Measurements from ENCODE around the gene TBC1D17.
"Not testable (repeated sequence)": the region's sequence is repeated elsewhere in the genome, so short reads cannot be mapped to it uniquely, and the experiment has no call there.

TBC1D17 gene

DNA sequence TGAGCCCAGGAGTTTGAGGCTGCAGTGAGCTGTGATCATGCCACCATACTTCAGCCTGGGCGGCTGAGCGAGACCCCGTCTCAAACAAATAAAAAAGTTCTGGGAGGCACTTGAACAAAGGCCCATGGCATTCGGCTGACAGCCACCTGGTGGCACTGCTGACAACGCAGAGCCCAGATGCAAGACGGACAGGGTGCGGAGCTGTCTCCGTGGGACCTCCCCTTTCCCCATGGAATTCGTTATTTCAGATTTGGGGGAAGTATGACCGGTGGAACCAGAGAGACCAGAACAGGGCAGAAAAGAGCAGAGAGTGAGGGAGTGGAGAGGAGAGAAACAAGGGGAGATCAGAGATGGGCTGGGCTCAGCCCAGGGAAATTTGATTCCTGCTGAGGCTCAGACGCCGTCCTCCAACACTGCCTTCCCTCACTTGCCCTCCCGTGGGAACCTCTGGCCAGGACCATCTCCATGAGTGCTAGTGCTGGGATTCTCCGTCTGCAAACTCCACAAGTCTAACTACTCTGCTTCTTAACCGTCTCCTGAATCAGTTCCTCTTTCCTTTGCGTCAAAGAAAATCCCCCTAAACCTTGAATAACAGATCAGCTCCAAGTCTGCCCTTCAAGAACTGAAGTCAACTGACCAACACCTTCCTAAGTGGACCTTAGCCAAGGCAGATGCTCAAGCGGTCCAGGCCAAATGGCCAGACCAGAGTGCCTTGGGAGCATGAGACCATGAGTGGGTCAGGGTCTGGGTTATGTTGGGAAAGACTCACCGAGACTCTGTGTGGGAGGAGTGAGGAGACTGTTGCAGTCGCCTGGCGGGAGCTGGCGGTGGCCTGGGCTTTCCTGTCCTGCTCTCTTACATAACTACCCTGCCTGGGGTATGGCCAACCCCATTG, 39.6 kb downstream of the TBC1D17 start:
- DNase-seq (ENCODE audit: low read depth in 2 of 3, low spot score in 1 of 3): no peak

DNA sequence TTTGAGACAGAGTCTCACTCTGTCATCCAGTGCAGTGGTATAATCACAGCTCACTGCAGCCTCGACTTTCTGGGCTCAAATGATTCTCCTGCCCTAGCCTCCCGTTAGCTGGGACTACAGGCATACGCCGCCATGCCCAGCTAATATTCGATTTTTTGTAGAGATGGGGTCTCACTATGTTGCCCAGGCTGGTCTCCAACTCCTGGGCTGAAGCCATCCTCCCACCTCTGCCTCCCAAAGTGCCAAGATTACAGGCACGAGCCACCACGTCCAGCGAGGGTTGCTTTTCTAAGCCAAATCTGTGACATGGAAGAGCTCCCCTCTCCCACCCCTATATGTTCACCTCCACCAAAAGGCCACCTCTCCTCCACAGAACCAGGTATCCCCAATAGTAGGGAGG, 40.6 kb downstream of the TBC1D17 start:
- DNase-seq (ENCODE audit: low read depth in 2 of 3, low spot score in 1 of 3): no peak

- DNase-seq (ENCODE audit: low read depth in 2 of 3, low spot score in 1 of 3): no peak
Measured at GRCh38 chr19:49920624-49921363, 43.3 kb downstream of the TBC1D17 start.

GRCh38 chr19:49921871-49922795, 44.6 kb downstream of the TBC1D17 start:
- DNase-seq (ENCODE audit: low read depth in 2 of 3, low spot score in 1 of 3): no peak

DNA sequence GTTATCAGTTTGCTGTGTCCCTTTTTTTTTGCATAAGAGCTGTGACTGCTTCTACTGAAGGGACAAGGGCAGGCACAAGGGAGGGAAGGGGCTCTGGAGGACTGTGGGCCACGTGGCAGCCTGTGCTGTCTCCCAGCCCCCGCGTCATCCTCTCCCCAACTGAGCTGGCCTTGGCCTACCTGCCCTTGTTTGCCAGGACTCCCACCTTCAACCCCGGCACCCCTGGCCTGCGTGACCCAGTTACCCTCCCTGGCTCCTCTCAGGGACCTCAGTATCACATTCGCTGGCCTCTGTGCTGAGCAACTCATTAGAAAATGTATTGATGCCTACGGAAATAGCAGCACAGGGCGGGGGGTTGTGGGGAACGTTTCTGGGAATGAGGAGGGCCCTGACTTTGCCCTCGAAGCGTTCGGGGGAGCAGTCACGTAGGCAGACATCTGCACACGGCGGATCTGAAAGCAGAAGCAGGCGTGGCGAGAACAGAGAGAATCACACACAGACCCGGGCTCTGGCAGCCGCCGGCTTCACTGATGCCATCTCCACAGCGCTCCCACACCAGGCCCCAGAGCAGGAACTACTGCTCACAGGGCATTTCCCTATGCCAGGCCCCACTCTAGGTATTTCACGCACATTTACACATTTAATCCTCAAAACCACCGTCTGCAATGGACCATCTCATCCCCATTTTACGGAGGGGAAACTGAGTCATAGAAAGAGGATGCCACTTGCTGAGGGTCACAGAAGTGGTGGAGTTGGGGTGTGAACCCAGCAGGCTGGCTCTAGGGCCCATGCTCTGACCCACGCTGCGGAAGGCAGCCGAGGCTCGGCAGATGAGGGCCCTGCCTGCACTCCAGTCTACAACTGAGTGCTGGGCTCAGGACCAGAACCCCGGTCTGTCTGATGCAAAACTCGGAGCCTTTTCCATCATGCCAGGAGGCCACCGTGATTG, 45.8 kb downstream of the TBC1D17 start:
- no peak for DNase-seq (ENCODE audit: low read depth in 2 of 3, low spot score in 1 of 3)

DNA sequence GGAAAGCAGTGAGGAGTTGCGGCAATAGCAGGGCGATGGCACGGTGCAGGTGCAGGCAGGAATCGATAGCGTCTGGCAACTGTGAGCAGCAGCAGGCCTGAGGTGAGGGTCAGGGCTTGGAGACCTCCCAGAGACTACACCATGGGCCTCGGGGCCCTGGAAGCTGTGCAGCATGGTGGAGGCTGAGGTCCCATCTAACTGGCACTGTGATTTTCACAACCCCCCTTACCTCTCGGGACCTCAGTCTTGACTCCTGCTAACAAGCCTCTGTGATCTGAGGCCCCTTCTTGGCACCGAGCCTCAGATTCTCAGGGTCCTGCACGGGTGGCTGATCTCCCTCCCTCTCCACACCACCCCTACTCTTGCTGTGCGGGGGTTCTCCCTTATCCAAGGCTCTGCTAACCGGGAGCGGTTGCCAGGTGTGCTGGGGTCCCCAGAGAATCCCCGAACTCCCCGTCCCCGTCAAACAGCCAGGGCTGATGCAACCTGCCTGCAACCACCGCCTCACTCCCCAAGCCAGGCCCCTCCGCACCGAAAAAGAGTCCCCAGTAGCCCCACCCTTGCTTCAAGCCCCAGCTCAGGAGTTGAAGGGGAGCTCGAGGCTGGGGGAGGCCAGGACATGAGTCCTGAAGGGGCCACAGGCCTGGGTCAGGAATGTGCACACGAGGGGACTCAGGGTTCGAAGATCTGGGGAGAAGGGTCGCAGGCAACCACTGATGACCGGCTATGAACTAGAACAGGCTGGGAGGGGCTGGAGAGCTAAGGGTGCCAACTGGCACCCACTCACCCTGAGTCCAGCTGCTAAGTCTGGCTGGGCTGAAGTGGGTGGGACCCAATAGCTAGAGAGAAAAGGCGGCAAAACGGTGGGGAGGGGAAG, 46.7 kb downstream of the TBC1D17 start:
- no peak for DNase-seq (ENCODE audit: low read depth in 2 of 3, low spot score in 1 of 3)

DNA sequence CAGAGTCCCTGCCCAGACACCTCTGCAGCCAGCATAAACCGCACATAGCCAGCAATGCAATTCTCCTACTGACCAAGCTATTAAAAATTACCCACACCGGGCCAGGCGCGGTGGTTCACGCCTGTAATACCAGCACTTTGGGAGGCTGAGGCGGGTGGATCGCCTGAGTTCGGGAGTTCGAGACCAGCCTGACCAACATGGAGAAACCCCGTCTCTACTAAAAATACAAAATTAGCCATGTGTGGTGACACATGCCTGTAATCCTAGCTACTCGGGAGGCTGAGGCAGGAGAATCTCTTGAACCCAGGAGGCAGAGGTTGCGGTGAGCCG, 47.3 kb downstream of the TBC1D17 start:
- DNase-seq (ENCODE audit: low read depth in 2 of 3, low spot score in 1 of 3): not testable (repeated sequence)

GRCh38 chr19:49925486-49925885, 48.0 kb downstream of the TBC1D17 start:
- DNase-seq (ENCODE audit: low read depth in 2 of 3, low spot score in 1 of 3): no peak

- no peak for DNase-seq (ENCODE audit: low read depth in 2 of 3, low spot score in 1 of 3)
Measured at GRCh38 chr19:49926515-49926914, 49.0 kb downstream of the TBC1D17 start.

- no peak for DNase-seq (ENCODE audit: low read depth in 2 of 3, low spot score in 1 of 3)
Measured at GRCh38 chr19:49927526-49928264, 50.2 kb downstream of the TBC1D17 start.

GRCh38 chr19:49929121-49929610, 51.7 kb downstream of the TBC1D17 start, which contains the start of the genes ATF5 and NUP62:
Gene ATF5 (plus strand): TSS chr19:49929205. CDS start chr19:49930851, 1,646 bp downstream.
Gene NUP62 (minus strand): TSS chr19:49929504. CDS start chr19:49909807, 19,697 bp downstream.
- peak; percentile 87 to 89 (median 88) for DNase-seq (ENCODE audit: low read depth in 2 of 3, low spot score in 1 of 3)

DNA sequence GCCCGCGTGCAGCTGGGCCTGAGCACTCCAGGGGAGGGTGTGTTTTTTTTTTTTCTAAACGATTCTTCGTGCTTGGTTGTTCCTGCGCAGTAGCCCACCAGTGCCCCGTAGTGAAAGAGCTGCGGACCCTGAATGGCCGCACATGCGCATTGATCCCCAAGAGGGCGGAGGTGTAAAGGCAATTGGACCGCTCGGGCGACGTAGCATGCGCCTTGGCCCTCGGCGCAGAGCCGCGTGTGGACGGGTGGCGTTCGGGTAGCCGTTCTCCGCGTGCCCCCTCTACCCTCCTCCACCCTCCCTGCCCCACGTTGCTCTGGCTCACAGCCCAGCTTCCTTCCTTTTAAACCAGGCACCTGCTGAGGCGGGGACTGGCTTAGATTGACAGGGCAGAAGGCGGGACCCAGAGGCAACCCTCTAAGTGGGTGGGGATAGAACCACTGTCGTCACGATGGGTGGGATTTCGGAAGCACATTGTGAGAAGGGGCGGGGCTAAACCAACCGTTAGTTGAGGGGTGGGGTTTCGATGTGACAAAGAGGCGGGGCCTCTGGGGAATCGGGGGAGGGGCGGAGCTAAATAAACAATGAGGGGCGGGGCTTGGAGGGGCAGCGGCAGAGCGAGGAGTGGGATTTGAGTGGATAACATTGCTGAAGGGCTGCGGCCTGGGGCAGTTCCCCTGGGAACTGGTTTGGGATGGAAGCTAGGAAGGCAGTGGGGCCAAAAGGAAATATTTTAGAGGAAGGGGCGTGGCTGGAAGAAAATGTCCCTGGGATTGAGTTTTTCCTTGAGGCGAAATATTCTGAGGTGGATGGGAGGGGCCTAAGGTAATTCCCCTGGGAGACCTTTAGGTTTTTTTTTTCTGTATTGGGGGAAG, 52.3 kb downstream of the TBC1D17 start:
- DNase-seq (ENCODE audit: low read depth in 2 of 3, low spot score in 1 of 3): peak; percentile 86 to 98 (median 94)

DNA sequence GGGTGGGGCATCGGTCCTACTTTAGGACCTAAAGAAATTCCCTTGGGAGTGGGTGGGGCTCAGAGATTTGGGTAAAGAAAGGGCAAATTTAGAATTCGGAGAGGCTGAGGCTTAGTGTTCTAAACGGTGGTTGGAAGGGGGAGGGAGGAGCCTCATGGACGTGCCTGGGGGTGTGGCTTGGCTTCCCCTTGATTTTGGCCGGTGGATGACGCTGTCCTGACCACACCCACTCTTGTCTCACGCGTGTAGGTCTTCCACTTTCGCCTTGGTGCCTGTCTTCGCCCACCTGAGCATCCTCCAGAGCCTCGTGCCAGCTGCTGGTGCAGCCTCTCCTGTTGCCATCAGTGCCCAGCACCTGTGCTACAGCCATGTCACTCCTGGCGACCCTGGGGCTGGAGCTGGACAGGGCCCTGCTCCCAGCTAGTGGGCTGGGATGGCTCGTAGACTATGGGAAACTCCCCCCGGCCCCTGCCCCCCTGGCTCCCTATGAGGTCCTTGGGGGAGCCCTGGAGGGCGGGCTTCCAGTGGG, 53.0 kb downstream of the TBC1D17 start:
- DNase-seq (ENCODE audit: low read depth in 2 of 3, low spot score in 1 of 3): no peak

GRCh38 chr19:49931293-49932040, 54.0 kb downstream of the TBC1D17 start:
- no peak for DNase-seq (ENCODE audit: low read depth in 2 of 3, low spot score in 1 of 3)

DNA sequence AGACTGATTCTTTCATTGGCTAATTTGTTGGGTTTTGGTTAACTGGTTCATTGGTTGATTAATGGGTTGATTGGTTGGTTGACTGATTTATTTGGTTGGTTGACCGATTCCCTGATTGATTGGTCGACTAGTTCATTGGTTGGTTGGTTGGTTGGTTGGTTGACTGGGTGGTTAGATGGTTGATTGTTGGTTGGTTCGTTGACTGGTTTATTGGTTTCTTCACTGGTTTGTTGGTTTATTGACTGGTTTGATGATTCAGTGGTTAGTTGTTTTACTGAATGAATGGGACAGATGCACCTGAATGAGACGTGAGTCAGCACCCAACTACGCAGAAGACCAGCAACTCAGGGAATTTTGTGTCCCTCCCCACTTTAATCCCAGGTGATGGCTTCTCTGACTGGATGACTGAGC, 54.5 kb downstream of the TBC1D17 start:
- no peak for DNase-seq (ENCODE audit: low read depth in 2 of 3, low spot score in 1 of 3)

- no peak for DNase-seq (ENCODE audit: low read depth in 2 of 3, low spot score in 1 of 3)
Measured at GRCh38 chr19:49932731-49933131, 55.2 kb downstream of the TBC1D17 start.

Data from stimulated activated CD4-positive, alpha-beta T cell treated with anti-CD3 and anti-CD28 coated beads, Interleukin-12 subunit alpha, Interleukin-12 subunit beta, amount 100 ng/mL, for 48 hours (primary cell).